Measurements from ENCODE around the gene FYTTD1. TPM values are rescaled to one million over a fixed set of nuclear protein-coding genes. Genes with fewer than 3 reads are reported as not detected.
"Not testable (repeated sequence)": the region's sequence is repeated elsewhere in the genome, so short reads cannot be mapped to it uniquely, and the experiment has no call there.

Gene FYTTD1, protein sequence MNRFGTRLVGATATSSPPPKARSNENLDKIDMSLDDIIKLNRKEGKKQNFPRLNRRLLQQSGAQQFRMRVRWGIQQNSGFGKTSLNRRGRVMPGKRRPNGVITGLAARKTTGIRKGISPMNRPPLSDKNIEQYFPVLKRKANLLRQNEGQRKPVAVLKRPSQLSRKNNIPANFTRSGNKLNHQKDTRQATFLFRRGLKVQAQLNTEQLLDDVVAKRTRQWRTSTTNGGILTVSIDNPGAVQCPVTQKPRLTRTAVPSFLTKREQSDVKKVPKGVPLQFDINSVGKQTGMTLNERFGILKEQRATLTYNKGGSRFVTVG
- 100 to 1,000 TPM in 2 of 5 donors, 10 to 100 TPM in 3; 73.1 to 112 (median 91.7) TPM for polyA plus RNA-seq (ENCODE audit: insufficient read depth in 1 of 5, insufficient read length in 5 of 5, low replicate concordance in 1 of 5)
- long read RNA-seq, donor 1, full-length matches to known transcripts: 22 of 69 reads
- long read RNA-seq, donor 1, partial matches to known transcripts: 47 of 69 reads
- long read RNA-seq, donor 1, other reads (novel, unspliced or antisense): 0 of 69 reads
- long read RNA-seq, donor 2, full-length matches to known transcripts: 12 of 12 reads
- long read RNA-seq, donor 2, partial matches to known transcripts: 0 of 12 reads
- long read RNA-seq, donor 2, other reads (novel, unspliced or antisense): 0 of 12 reads
- long read RNA-seq, donor 3, full-length matches to known transcripts: 20 of 33 reads
- long read RNA-seq, donor 3, partial matches to known transcripts: 13 of 33 reads
- long read RNA-seq, donor 3, other reads (novel, unspliced or antisense): 0 of 33 reads
- long read RNA-seq, donor 4, full-length matches to known transcripts: 9 of 29 reads
- long read RNA-seq, donor 4, partial matches to known transcripts: 20 of 29 reads
- long read RNA-seq, donor 4, other reads (novel, unspliced or antisense): 0 of 29 reads
- long read RNA-seq, donor 5, full-length matches to known transcripts: 23 of 84 reads
- long read RNA-seq, donor 5, partial matches to known transcripts: 61 of 84 reads
- long read RNA-seq, donor 5, other reads (novel, unspliced or antisense): 0 of 84 reads
- long read RNA-seq, donor 6, full-length matches to known transcripts: 20 of 58 reads
- long read RNA-seq, donor 6, partial matches to known transcripts: 38 of 58 reads
- long read RNA-seq, donor 6, other reads (novel, unspliced or antisense): 0 of 58 reads
- long read RNA-seq, donor 7, full-length matches to known transcripts: 34 of 34 reads
- long read RNA-seq, donor 7, partial matches to known transcripts: 0 of 34 reads
- long read RNA-seq, donor 7, other reads (novel, unspliced or antisense): 0 of 34 reads
- long read RNA-seq, donor 8, full-length matches to known transcripts: 7 of 14 reads
- long read RNA-seq, donor 8, partial matches to known transcripts: 7 of 14 reads
- long read RNA-seq, donor 8, other reads (novel, unspliced or antisense): 0 of 14 reads

DNA sequence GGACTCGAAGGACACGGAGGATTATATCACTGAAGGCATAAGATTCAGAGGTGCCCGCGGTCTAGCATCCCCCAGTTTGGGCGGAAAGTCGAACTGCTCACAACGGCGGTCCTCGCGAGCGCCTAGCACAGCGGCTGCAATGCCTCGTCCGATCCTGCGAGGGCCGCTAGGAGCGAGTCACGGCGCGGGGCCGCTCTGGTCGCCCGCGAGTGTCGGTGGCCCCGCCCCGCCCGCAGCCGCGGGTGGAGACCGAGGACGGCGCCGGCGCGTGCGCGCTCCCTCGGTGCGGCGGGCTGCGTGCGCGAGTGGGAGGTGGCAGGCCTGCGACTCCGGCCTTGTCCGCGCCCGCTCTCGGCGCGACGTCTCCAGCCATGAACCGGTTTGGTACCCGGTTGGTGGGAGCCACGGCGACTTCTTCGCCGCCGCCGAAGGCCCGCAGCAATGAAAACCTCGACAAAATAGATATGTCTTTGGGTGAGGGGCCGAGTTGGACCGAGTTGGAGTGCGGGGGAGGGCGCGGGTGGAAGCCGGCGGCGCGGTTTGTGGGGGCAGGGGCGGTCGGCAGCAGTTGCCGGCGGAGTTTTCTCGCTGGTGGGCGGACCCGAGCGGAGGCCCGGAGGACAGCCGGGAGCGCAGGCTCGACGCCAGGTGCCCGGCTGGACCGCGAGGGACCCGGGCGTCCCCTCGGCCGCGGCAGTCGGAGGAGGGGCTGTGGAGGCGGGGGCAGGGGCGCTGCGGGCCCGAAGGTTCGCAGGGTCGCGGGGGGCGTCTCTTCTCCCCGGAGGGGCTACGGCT is at the start of gene FYTTD1:
FYTTD1 (plus strand) TSS at position 283 of the 795 bp plus-strand sequence; CDS start at position 372, 89 bp downstream.
- peak; percentile 84 to 86 for DNase-seq

DNA sequence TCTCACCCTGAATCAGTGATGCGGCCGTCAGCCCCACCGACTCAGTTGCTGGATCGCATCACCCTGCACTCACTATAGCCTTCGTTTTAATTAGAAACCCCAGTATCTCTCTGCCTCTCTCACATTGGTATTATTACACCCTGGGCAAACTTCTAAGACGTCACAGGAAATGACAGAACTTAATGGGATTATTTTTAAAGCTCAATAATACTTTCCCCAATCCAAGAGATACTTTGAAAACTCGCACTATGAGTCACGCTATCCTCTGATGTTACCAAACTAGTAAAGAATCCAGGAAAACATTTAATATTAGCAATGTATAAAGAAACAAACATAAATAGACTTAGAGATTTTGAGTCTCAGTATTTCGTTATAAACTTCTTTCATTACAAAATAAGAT is 49.6 kb upstream of the FYTTD1 start:
- no peak for DNase-seq

DNA sequence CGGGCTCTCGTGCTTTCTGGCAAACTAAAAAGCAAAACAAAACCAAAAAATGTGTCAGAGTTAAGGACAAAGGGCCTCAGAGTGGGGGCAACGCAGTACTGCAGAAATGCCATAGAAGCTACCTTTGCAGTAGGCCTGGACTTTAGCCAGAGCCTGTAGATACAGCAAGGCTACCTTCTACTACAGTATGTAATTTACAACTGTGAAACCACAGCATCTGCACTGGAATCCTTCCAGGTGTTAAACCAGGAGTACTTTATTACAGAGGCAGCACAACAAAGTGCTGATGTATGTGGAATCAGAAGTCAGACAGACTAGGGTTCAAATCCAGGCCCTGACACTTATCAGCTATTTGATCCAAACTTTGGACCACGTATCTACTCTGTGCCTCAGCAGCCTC is 47.8 kb upstream of the FYTTD1 start:
- DNase-seq: no peak

DNA sequence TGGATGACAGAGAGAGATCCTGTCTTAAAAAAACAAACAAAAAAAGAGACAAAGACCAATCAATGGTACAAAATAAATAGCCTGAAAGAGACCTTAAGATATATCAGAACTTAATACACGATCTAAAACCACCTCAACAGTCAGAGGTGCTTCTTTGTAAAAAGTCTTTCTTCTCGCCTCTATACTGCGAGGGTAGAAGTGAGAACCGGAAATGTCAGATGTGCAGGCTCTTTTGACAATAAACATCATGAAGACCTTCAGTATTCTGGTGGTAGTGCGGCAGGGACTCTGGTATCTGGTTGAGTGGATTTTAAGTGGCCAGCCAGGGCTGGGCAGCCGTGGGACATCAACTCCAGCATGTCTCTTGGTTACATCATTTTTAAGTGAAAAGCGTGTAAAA is 43.0 kb upstream of the FYTTD1 start:
- no peak for DNase-seq

DNA sequence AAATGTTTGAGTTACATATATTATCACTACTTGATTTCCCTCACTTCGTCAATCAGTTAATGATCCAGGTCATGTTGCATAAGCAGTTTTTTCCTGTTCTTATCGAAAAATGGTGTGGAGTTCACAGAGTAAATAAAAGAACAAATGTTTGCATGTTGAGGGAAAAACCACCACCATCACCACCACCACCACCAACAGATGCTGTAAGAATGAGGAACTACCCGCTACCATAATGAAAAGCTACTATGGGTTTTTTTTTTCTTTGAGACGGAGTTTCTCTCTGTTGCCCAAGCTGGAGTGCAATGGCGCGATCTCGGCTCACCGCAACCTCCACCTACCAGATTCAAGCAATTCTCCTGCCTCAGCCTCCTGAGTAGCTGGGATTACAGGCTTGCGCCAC is 40.5 kb upstream of the FYTTD1 start:
- no peak for DNase-seq

DNA sequence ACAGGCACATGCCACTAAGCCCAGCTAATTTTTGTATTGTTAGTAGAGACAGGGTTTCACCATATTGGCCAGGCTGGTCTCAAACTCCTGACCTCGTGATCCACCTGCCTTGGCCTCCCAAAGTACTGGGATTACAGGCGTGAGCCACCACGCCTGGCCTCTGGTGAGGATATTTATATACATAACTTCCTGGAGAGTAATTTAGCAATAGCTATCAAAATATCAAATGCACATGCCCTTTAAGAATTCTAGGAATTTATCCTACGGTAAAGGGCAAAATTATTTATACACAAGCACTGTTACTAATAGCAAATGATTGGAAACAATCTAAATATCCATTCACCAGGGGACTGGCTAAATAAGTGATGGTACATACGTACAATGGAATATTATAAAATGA is 38.7 kb upstream of the FYTTD1 start:
- DNase-seq: not testable (repeated sequence)

DNA sequence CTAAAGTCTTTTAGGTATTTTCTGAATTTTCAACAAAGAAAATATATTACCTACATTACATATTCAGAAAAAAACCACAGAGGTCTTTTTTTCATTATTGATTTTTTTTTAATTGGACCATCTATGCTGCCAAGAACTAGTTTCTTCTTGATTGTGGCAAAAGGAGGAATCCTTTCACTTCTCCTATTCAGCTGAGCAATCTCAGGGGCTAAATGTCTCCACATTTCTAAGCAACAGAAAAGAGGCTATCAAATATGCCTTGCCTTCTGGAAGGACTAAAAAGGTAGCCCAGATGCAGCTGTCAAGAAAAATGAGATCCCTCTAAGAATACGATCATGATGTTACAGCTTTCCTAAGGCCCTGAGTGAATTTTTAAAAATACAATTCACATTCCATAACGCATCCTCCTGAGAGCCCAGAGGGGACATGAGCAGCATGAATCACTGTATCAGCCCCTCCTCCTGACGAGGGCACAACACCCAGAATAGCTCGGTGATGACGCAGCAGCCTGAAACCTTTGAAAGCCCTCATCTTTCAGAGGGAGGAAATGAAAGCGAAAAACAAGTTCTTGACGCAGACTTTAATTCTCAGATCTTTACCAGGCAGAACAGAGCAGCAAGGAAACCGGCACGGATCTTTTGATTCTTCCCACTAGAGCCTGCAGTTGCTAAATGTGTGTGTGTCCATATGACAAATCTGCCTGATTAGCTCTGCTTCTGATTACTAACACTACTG is 37.5 kb upstream of the FYTTD1 start:
- peak; percentile 69 to 73 for DNase-seq

DNA sequence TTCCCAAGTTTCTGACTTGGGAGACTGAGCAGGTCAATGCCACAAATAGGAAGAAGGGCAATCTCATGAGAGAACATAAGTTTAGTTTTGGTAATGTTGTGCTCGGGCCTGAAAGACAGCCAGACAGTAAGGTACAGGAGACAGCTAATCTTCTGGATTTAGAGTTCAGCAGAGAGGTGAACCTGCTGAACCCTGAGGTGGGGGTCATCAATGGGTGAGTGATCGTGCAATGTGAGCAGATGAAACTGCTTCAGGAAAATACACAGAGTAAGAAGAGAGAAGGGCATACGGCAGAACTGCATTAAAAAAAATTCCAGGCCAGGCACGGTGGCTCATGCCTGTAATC is 36.2 kb upstream of the FYTTD1 start:
- no peak for DNase-seq

DNA sequence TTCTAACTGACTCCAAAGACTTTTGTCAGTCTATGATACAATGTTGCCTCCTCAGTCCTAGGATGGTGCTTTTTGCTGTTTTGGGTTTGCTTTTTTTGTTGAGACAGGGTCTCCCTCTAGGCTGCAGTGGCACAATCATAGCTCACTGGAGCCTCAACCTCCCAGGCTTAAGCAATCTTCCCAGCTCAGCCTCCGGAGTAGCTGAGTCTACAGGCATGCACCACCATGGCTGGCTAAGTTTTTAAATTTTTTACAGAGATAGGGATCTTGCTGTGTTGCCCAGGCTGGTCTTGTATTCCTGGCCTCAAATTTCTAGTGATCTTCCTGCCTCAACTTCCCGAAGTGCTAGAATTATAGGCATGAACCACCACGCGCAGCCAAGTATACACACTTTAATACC is 35.4 kb upstream of the FYTTD1 start:
- no peak for DNase-seq

DNA sequence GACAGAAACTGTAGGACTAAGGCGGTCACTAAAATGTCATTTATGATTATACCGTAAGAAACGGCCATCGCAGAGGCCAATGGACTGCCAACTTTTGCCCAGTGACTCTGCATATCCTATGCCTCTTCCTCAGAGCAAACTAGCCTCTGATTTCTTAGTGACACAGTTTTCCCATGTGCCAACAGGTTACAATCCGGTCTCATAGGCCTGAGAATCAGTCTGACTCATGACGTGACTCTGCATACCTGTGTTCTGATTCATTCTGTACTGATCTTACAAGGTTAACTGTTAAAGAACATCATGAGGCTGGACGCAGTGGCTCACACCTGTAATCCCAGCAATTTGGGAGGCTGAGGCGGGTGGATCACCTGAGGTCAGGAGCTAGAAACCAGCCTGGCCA is 30.8 kb upstream of the FYTTD1 start:
- no peak for DNase-seq

DNA sequence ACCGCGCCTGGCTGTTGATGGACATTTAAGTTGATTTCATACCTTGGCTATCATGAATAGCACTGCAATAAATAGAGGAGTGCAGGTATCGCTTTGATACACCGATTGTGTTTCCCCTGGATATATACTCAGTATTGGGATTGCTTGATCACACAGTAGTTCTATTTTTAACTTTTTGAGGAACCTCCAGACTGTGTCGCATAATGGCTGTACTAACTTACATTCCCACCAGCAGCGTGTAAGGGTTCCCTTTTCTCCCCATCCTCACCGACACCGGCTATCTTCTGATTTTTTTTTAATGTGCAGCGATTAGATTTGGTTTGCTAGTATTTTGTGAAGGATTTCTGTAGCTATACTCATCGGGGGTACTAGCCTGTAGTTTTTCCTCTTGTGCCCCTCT is 29.0 kb upstream of the FYTTD1 start:
- DNase-seq: no peak

DNA sequence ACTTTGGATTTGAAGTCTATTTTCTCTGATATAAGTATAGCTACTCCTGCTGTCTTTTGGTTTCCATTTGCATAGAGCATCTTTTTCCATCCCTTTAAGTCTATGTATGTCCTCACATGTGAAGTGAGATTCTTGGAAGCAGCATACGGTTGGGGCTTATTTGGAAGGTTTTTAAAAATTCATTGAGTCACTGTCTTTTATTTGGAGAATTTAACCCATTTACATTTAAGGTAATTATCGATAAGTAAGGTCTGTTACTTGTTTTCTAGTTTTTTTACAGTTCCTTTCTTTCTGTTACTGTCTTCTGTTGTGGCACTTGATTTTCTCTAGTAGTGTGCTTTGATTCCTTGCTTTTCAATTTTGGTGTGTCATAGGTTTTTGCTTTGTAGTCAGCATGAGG is 26.9 kb upstream of the FYTTD1 start:
- DNase-seq: no peak

DNA sequence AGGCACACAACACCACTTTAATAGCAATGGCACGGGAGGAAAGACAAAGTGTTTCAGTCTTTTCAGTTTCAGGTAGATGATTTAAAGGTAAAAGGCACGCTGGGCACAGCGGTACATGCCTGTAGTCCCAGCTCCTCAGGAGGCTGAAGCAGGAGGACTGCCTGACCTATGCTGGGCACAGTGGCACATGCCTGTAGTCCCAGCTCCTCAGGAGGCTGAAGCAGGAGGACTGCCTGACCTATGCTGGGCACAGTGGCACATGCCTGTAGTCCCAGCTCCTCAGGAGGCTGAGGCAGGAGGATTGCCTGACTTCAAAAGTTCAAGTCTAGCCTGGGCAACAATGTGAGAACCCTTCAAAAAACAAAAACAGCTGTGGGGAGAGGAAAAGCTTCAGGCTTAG is 21.8 kb upstream of the FYTTD1 start:
- DNase-seq: not testable (repeated sequence)

DNA sequence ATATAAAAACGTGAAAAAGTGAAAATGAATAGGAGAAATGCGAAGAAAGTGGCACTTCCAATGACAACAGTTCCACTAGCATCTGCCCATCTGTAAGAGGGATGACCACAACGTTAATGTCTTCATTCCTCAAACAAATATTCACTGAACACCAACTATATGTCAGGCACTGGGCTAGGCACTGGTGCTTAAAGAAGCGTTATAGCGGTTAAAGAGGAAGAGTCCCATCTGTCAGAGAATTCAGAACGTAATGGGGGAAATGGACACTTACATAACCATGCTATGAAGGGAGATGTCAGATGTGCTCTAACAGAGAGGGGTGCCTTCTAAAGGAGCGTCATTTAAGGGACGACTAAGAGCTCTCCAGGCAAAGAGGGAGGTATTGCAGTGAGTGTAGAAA is 21.2 kb upstream of the FYTTD1 start:
- DNase-seq: no peak

DNA sequence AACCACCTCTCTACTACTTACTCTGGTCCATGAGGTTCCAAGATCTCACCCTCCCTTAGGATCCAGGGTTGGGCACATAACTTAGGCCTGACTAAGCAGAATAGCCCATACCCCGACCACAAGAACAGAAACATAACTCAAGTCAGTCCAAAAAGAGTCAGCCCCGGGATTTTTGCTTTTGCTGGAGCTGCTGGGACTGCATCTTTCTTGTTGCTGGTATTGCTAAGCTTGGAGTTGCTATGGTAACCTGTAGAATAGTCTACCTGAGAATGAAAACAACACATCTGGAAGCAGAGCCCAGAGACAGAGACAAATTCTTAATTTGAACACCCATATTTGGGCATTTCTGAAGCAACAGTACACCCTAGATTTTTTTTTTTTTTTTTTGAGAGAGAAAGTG is 19.5 kb upstream of the FYTTD1 start:
- DNase-seq: no peak

DNA sequence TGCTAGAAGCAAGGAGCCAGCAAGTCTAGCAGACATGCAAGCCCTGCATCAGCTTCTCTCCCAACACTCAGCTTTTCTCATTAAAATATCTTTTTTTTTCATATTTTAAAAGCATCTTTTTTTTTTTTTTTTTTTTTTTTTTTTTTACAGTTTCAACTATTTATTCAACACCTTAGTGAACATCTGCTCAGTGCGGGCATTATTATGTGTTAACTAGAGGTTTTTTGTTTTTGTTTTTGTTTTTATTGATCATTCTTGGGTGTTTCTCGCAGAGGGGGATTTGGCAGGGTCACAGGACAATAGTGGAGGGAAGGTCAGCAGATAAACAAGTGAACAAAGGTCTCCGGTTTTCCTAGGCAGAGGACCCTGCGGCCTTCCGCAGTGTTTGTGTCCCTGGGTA is 18.9 kb upstream of the FYTTD1 start:
- DNase-seq: not testable (repeated sequence)

DNA sequence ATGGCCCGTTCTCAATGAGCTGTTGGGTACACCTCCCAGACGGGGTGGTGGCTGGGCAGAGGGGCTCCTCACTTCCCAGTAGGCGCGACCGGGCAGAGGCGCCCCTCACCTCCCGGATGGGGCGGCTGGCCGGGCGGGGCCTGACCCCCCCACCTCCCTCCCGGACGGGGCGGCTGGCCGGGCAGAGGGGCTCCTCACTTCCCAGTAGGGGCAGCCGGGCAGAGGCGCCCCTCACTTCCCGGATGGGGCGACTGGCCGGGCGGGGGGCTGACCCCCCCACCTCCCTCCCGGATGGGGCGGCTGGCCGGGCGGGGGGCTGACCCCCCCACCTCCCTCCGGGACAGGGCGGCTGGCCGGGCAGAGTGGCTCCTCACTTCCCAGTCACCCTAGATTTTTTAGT is 18.2 kb upstream of the FYTTD1 start:
- not testable (repeated sequence) for DNase-seq

DNA sequence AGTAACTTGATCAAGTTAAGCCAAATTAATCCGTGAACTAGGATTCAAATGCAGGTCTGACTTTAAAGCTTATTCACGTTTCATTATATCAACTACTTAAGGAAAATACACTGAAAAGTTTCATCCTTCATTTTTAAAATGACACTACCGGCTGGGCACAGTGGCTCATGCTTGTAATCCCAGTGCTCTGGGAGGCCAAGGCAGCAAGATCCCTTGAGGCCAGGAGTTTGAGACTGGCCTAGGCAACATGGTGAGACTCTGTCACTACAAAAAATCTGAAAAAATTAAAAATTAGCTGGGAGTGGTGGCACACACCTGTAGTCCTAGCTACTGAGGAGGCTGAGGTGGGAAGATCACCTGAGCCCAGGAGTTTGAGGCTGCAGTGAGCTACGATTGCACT is 16.6 kb upstream of the FYTTD1 start:
- DNase-seq: no peak

DNA sequence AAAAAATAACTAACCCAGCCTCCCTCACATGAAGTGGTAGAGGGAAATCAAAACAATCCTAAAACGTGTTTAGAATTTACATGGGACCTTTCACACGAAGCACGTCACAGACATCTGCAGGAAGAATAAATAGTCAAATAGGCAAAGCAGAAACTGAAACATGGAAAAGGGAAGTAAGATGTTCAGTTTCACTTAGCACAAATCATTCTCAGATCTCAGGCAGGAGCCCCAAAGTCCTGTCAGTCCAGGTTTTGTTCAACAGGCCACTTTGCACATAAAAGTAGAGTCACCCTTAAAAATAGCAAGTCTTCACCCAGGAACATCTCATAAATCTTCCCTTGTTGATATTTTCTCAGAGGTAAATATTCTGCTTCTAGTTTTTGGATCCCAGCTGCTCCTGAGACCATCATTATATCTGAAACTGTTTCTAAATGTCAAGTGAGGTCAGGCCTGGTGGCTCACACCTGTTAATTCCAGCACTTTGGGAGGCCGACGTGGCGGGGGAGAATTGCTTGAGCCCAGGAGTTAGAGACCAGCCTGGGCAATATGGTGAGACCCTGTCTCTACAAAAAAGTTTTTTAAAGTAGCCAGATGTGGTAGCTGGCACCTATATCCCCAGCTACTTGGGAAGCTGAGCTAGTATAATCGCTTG is 14.9 kb upstream of the FYTTD1 start:
- no peak for DNase-seq
